NOMO-1 treated with dmso at 0.1 percent for 144 hours (cell line): ENCODE data around the gene CD2AP.
"Not testable (repeated sequence)": the region's sequence is repeated elsewhere in the genome, so short reads cannot be mapped to it uniquely, and the experiment has no call there.

ENCODE experiments used
- DNase-seq: peaks from one replicate; lab custom pipeline; 2025; ENCODE audit not compliant: unreplicated experiment; lab: John Stamatoyannopoulos, UW

CD2AP gene

DNA sequence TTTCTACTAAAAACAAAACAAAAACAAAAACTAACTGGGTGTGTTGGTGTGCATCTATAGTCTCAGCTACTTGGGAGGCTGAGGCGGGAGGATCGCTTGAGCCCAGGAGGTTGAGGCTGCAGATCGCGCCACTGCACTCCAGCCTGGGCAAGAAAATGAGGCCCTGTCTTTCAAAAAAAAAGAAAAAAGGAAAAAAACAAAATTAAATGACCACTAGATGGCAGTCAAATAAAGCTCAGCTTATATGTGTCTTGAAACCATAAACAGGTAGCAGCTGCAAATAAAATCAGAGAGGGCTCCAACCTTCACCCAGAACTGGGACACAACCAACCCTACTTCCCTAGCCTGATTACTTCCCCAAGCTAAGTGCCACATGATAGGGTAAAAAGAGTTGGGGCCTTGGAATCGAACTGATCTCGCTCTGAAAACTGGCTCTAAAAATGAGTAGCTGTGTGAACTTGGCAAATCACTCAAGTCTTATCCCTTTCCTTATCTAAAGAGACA is 153.7 kb downstream of the CD2AP start:
- no peak for DNase-seq

DNA sequence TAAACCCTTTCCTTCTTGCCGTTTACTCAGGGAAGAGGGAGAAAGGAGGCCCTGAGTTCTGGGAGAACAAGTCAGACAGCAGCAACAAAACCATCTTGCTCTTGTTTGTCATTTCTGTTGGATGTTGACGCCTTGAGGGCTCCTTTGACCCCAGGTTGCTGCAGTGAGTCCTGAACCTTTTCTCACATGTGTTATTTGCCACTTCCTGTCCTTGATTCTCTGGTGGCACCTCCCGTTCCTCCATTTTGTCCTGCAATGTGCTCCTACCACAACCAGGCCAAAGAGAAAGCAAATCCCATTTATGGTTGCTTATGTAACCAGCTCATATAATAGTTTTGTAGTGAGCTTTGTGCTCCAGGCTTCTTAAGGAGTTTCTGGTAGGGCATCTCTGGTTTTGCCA is 154.2 kb downstream of the CD2AP start:
- DNase-seq: no peak

DNA sequence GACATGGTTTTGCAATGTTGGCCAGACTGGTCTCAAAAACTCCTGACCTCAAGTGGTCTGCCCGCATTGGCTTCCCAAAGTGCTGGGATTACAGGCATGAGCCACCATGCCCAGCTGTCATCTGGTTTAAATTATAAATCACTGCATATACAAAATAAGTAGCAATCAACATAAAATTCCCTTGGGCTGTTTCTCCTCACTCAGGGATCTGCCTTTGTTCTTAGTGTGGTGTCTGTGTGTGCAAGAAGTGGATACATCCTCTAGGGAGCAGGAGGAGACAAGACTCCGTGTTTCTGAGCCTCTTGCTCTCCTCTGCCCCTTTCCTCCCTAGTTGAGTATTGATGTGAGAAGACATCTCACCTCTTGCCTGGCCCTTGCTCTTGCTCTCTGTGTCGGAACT is 155.6 kb downstream of the CD2AP start:
- no peak for DNase-seq

GRCh38 chr6:47634210-47635047 is 156.8 kb downstream of the CD2AP start:
- no peak for DNase-seq

GRCh38 chr6:47646689-47647088 is 169.1 kb downstream of the CD2AP start:
- no peak for DNase-seq

DNA sequence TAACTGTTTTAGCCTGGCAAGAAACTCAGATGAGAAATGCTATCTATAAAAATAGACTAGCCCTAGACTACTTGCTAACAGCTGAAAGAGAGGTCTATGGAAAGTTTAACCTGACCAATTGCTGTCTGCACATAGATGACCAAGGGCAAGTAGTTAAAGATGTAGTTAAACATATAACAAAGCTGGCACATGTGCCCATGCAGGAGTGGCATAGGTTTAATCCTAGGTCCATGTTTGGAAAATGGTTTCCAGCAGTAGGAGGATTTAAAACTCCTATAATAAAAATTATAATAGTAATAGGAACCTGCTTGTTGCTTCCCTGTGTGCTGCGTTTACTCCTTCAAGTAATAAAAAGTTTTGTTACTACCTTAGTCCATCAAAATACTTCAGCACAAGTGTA is 169.6 kb downstream of the CD2AP start:
- no peak for DNase-seq

DNA sequence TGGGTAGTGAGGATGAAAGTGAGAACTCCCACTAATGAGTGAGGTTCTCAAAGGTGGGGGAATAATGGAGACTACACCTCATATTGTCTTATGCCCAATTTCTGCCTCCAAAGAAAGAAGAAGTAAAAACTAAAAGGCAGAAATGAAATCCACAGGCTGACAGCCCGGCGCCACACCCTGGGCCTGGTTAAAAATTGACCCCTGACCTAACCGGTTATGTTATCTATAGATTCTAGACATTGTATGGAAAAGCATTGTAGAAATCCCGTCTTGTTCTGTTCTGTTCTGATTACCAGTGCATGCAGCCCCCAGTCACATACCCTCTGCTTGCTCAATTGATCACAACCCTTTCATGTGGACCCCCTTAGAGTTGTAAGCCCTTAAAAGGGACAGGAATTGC is 170.0 kb downstream of the CD2AP start:
- DNase-seq: not testable (repeated sequence)

DNA sequence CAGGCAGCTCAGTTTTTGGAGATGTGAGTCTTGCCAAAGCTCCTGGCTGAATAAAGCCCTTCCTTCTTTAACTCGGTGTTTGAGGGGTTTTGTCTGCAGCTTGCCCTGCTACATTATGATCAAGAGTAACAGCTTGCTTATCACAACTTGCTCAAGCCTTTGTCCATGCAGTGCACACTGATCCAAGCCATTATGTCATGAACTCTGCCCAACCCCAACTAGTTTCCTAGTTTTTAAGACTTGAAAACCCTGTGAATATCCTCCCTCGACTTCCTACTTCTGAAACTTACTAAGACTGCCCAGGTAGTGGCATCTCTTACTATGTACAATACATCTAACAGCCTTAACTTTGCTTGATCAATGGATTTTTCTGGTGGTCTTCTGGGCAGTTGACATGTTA is 170.4 kb downstream of the CD2AP start:
- no peak for DNase-seq

GRCh38 chr6:47650553-47651432 is 173.2 kb downstream of the CD2AP start:
- no peak for DNase-seq

DNA sequence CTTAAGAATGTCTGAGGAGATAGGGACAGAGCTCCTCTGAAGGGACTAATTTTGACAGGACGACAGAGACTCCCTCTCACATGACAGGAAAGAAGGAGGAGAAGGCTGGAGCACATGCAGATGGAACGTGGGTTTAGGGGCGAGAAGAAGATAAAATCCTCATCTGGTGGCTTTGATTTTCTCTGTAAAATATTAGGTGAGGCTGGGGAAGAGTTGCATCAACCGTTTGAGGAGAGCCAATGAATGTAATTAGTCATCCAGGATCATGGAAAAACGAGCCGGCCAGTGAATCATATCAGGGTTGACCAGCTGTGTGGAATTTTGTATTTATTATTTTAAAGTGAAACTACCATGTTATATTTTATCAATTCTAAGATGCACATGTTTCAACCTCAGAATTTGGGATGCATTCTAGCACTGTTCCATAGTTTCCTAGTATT is 173.9 kb downstream of the CD2AP start:
- DNase-seq: no peak

DNA sequence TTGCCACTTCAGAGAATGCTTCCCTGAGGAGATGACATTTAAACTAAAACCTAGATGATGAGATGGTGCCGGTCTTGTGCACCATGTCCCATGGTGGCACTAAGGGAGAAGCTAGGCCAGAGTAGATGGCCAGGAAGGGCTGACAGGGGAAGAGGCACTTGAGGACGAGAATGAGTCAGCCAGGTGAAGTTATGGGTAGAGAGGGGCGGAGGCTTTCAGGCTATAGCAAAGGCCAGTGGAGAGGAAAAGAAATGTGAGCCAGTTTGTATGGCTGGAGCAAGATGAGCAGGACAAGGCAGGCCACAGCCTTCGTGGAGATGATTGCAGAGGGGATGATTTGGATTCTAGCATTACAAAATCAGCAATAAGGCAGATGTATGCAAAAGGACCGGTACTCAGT is 176.1 kb downstream of the CD2AP start:
- DNase-seq: no peak

DNA sequence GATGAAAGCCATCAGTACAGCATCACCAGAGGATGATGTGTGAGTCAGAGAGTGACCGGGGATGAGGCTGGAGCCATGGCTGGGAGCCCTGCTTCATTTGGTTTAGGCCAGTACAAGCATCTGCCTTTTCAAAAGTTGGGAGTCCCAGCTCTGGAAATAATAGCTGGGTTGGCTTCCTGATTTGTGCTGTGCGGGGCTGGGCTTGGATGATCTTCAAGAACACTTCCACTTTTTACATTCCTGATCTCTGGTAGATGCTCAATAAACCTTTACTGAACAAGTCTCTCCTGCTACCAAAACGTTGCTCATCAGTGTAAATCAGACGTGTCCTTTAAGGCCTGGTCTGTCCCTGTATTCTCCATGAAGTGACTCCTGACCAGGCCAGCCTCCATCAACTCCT is 176.7 kb downstream of the CD2AP start:
- no peak for DNase-seq

GRCh38 chr6:47655719-47656595 is 178.4 kb downstream of the CD2AP start:
- peak; percentile 18 for DNase-seq

- DNase-seq: no peak
Measured at GRCh38 chr6:47661960-47662359, 184.4 kb downstream of the CD2AP start.

- no peak for DNase-seq
Measured at GRCh38 chr6:47663462-47664216, 186.1 kb downstream of the CD2AP start.

DNA sequence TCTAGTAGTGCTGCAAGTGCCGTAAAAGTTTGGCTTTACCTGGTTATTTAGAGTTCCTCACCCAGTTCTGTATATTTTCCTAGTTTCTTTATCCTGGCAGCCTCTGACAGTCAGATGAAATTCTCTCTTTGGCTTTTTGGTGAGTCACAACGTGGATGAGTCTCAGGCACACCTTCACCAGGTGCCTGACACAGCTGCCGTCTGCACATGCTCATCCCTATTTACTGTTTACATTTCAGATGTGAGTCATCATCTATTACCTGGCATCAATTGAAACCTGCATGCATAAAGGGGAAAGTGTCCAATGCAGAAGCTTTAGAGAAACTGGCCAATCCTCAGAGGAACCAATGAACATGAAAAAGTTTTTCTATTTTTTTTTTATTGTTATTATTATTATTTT is 187.5 kb downstream of the CD2AP start:
- DNase-seq: no peak

GRCh38 chr6:47669684-47670513 is 192.3 kb downstream of the CD2AP start:
- no peak for DNase-seq

- DNase-seq: no peak
Measured at GRCh38 chr6:47670851-47671250, 193.3 kb downstream of the CD2AP start.

GRCh38 chr6:47671777-47672176 is 194.2 kb downstream of the CD2AP start:
- no peak for DNase-seq
